GM19238 (cell line): ENCODE data around the gene MRPL50.
"Not testable (repeated sequence)": the region's sequence is repeated elsewhere in the genome, so short reads cannot be mapped to it uniquely, and the experiment has no call there.

Experiments
- DNase-seq: peaks from one replicate; pipeline ENCODE4 v3.0.0; 2011; ENCODE audit warnings: low spot score; ENCODE audit not compliant: insufficient read length

MRPL50 gene

GRCh38 chr9:101418518-101419430, 20.4 kb upstream of the MRPL50 start:
- DNase-seq = no peak

- no peak for DNase-seq
Measured at GRCh38 chr9:101417977-101418376, 19.6 kb upstream of the MRPL50 start.

GRCh38 chr9:101417389-101417788, 19.0 kb upstream of the MRPL50 start:
- no peak for DNase-seq

GRCh38 chr9:101415578-101415977, 17.2 kb upstream of the MRPL50 start:
- DNase-seq = no peak

- no peak for DNase-seq
Measured at GRCh38 chr9:101414839-101415238, 16.4 kb upstream of the MRPL50 start.

- no peak for DNase-seq
Measured at GRCh38 chr9:101409079-101409477, 10.7 kb upstream of the MRPL50 start.

GRCh38 chr9:101408374-101409078, 10.1 kb upstream of the MRPL50 start:
- DNase-seq = no peak

GRCh38 chr9:101403516-101404285, 5.3 kb upstream of the MRPL50 start:
- no peak for DNase-seq

- no peak for DNase-seq
Measured at GRCh38 chr9:101400120-101400519, 1.7 kb upstream of the MRPL50 start.

GRCh38 chr9:101399643-101399970, 1.2 kb upstream of the MRPL50 start:
- no peak for DNase-seq

- no peak for DNase-seq
Measured at GRCh38 chr9:101398930-101399642, 668 bp upstream of the MRPL50 start.

- DNase-seq = no peak
Measured at GRCh38 chr9:101397746-101398067, 711 bp downstream of the MRPL50 start.

GRCh38 chr9:101394687-101395086, 3.7 kb downstream of the MRPL50 start:
- DNase-seq = no peak

- DNase-seq = no peak
Measured at GRCh38 chr9:101393135-101393534, 5.3 kb downstream of the MRPL50 start.

GRCh38 chr9:101388507-101388993, 9.9 kb downstream of the MRPL50 start:
- DNase-seq = no peak

- DNase-seq = no peak
Measured at GRCh38 chr9:101387871-101388506, 10.4 kb downstream of the MRPL50 start.

- not testable (repeated sequence) for DNase-seq
Measured at GRCh38 chr9:101384873-101385536, 13.4 kb downstream of the MRPL50 start, which contains the start of gene BAAT. Gene BAAT (minus strand): TSS chr9:101385006. CDS start chr9:101371404, 13,602 bp downstream.

- DNase-seq = no peak
Measured at GRCh38 chr9:101383361-101383760, 15.1 kb downstream of the MRPL50 start.

- no peak for DNase-seq
Measured at GRCh38 chr9:101381833-101382342, 16.5 kb downstream of the MRPL50 start.

GRCh38 chr9:101381118-101381517, 17.3 kb downstream of the MRPL50 start:
- DNase-seq = no peak
